ENCODE results near the gene CREB3L2. TPM values are rescaled to one million over a fixed set of nuclear protein-coding genes. Genes with fewer than 3 reads are reported as not detected.

The CREB3L2 gene
- polyA plus RNA-seq, 2 of the 4 experiments (the other 2 are of a cell fraction): 16.3 to 32.2 TPM

DNA sequence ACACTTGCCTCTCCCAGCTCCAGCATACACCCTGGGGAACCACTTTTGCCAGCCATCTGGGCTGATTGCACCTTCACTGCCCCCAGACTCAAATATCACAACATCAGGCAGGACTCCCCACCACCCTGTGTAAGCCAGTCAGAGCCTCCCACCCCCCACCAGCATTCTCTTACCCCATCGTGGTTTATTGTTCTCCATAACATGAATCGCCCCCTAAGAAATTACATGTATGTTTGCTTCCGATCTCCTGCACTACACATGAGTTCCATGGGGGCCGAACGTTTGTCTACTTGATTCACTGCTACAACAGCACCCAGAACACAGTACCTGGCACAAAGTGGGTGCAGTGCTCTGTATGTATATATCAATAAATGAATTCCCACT is 39.4 kb downstream of the CREB3L2 start (continued):
- no peak for TF ChIP-seq FOSL2 (IDR thresholded peaks at IDR 0.05)
- no peak for TF ChIP-seq FOSL2 (CRISPR knock-in tag; IDR thresholded peaks at IDR 0.05)
- no peak for TF ChIP-seq KDM5A (IDR thresholded peaks at IDR 0.05)
- TF ChIP-seq, protein P1, sequence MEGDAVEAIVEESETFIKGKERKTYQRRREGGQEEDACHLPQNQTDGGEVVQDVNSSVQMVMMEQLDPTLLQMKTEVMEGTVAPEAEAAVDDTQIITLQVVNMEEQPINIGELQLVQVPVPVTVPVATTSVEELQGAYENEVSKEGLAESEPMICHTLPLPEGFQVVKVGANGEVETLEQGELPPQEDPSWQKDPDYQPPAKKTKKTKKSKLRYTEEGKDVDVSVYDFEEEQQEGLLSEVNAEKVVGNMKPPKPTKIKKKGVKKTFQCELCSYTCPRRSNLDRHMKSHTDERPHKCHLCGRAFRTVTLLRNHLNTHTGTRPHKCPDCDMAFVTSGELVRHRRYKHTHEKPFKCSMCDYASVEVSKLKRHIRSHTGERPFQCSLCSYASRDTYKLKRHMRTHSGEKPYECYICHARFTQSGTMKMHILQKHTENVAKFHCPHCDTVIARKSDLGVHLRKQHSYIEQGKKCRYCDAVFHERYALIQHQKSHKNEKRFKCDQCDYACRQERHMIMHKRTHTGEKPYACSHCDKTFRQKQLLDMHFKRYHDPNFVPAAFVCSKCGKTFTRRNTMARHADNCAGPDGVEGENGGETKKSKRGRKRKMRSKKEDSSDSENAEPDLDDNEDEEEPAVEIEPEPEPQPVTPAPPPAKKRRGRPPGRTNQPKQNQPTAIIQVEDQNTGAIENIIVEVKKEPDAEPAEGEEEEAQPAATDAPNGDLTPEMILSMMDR (IDR thresholded peaks at IDR 0.05): no peak
- TF ChIP-seq HES2 (IDR thresholded peaks at IDR 0.05): no peak
- no peak for TF ChIP-seq TP53 (CRISPR knock-in tag; IDR thresholded peaks at IDR 0.05)

GRCh38 chr7:137961200-137962177 is 40.4 kb downstream of the CREB3L2 start:
- H3K9me3 ChIP-seq: no peaks in the 10 kb centered on the region
- ATAC-seq (0 out of 6 replicates have a peak, but pooled peaks have one; percentile 24 to 25), FAIRE-seq (no peak), DNase-seq (ENCODE audit: low read depth in 1 of 2, low spot score in 1 of 2) (no peak)
- H3K4me3 ChIP-seq: no peak overlapping the region
- peak overlapping the region in 1 of 2 experiments; percentile 38; a peak in 2 of 6 replicates for H3K27ac ChIP-seq
- peaks cover 41% of the 10 kb centered on the region for H3K4me1 ChIP-seq
- TF ChIP-seq MAZ (IDR thresholded peaks at IDR 0.05; ENCODE audit: borderline replicate concordance, low read depth, low read length) (no peak), ELK1 (IDR thresholded peaks at IDR 0.05; ENCODE audit: low read depth, low read length) (no peak), ZNF302 (CRISPR knock-in tag; IDR thresholded peaks at IDR 0.05) (no peak), TP53 (CRISPR knock-in tag; IDR thresholded peaks at IDR 0.05) (no peak)
- TF ChIP-seq, protein P1 (IDR thresholded peaks at IDR 0.05): no peak
- CTCF ChIA-PET: interaction anchor here (0.5 to 1.3 kb wide), 5 partner anchors 8 to 1378 kb away, joined by 3 to 4 read pairs (median 3); partner anchors contain the start of gene CREB3L2
- H3K4me2 ChIP-seq: no peak overlapping the region
- 95% methylated on average over 11 of the region's 11 CpGs for WGBS (ENCODE audit: missing lambda C conversion rate)
- POLR2A ChIA-PET: no interaction called here

DNA sequence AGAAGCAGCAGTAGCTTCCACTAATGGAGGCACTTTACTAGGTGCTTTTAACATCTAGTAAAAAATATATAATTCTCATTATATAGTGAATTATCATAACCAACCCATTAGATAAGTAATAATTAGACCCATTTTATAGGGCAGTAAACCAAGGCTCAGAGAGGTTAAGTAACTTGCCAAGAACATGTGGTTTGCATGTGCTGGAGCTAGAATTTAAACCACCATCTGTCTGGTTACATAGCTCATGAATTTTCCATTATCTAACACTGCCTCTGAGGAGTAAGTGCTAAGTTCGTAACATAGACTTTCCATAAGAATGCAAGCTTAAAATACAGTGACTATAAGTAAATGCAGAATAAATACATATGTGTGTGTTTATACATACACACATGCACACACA is 41.9 kb downstream of the CREB3L2 start:
- Histone ChIP-seq H3K27ac (no peak overlapping the region), H3K4me3 (no peak overlapping the region), H3K4me1 (peaks cover 52% of the 10 kb centered on the region), H3K9me3 (no peaks in the 10 kb centered on the region), H3K4me2 (no peak overlapping the region)
- ATAC-seq (no peak), FAIRE-seq (no peak), DNase-seq (ENCODE audit: low read depth in 1 of 2, low spot score in 1 of 2) (no peak)
- ChIA-PET CTCF (interaction anchor here (0.7 kb wide), 1 partner anchor 42 kb away, joined by 4 read pairs; the partner anchor contains the start of gene CREB3L2), POLR2A (no interaction called here)
- TF ChIP-seq NFE2L2 (conservative IDR thresholded peaks at IDR 0.05; ENCODE audit: low read length) (no peak), MAZ (IDR thresholded peaks at IDR 0.05; ENCODE audit: borderline replicate concordance, low read depth, low read length) (no peak), HOXB5 (CRISPR knock-in tag; IDR thresholded peaks at IDR 0.05) (no peak), EP300 (IDR thresholded peaks at IDR 0.05) (no peak), RAD21 (conservative IDR thresholded peaks at IDR 0.05 in 1 of 2, IDR thresholded peaks at IDR 0.05 in 1 of 2) (no peak), HOXB13 (CRISPR knock-in tag; IDR thresholded peaks at IDR 0.05; ENCODE audit: low read depth) (no peak), KDM5A (IDR thresholded peaks at IDR 0.05) (no peak), SMC3 (IDR thresholded peaks at IDR 0.05) (no peak), MYC (IDR thresholded peaks at IDR 0.05; ENCODE audit: borderline replicate concordance, low read length) (no peak)
- TF ChIP-seq, protein P2, sequence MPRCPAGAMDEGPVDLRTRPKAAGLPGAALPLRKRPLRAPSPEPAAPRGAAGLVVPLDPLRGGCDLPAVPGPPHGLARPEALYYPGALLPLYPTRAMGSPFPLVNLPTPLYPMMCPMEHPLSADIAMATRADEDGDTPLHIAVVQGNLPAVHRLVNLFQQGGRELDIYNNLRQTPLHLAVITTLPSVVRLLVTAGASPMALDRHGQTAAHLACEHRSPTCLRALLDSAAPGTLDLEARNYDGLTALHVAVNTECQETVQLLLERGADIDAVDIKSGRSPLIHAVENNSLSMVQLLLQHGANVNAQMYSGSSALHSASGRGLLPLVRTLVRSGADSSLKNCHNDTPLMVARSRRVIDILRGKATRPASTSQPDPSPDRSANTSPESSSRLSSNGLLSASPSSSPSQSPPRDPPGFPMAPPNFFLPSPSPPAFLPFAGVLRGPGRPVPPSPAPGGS (IDR thresholded peaks at IDR 0.05): no peak
- TF ChIP-seq, protein P3, sequence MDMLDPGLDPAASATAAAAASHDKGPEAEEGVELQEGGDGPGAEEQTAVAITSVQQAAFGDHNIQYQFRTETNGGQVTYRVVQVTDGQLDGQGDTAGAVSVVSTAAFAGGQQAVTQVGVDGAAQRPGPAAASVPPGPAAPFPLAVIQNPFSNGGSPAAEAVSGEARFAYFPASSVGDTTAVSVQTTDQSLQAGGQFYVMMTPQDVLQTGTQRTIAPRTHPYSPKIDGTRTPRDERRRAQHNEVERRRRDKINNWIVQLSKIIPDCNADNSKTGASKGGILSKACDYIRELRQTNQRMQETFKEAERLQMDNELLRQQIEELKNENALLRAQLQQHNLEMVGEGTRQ (IDR thresholded peaks at IDR 0.05): no peak
- WGBS (ENCODE audit: missing lambda C conversion rate): 90% methylated on average over 1 of the region's 1 CpG

Data from A549 (cell line).